GM10248 (cell line): Measurements from ENCODE around the gene DDX54.

Source experiments
- CTCF ChIA-PET: fragments of 300-600 bp; sonication (Branson Sonifier 250); formaldehyde crosslinking; extraction: SDS; loops from one replicate; lab custom pipeline; 2021; ENCODE audit warnings: antibody characterized with exemption; lab: Yijun Ruan, JAX
- POLR2A ChIA-PET: fragments of 350-650 bp; sonication (Branson Sonifier 250); formaldehyde crosslinking; extraction: SDS; loops from one replicate; lab custom pipeline; 2020; ENCODE audit warnings: antibody characterized with exemption; lab: Yijun Ruan, JAX
- DNase-seq: peaks from one replicate; pipeline ENCODE4 v3.0.0; 2012; ENCODE audit errors: extremely low spot score
- TF ChIP-seq, protein P1 (sequence below): IDR thresholded peaks from 2 replicates; pipeline ENCODE4 v1.5.1; 2012; ENCODE audit warnings: mild to moderate bottlenecking, low read depth; ENCODE audit errors: extremely low read depth, missing control alignments, control extremely low read depth

DDX54 gene

DNA sequence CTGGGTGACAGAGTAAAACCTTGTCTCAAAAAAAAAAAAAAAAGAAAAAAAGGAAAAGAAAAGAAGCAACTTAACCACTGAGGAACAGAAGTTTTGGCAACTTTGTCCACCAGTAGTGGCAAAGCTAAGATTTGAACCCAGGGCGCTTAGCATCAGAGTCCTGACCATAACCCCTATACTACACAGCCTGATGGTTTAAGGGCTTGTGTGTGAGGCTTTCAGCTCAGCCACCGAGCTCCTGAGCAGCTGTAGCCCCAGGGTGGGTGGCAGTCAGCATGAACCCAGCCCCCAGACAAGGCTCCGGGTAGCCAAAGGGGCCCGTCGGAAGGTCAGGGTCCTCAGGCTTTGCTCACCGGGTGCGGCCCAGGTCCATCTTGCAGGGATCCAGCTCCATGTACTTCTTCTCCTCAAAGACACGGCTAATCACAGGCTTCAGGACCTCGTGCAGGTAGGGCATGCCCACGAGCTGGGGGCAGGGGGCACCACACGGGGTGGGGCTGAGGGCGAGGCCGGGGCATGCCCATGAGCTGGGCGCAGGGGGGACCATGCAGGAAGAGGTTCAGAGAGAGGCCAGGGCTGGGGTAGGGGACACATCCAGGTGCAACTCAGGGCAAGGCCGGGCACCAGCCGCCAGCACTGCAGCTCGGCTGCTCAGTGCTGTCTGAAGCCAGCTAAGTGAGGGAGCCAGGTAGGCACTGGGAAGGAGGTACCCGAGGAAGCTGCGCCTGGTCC lies 70.7 kb downstream of the DDX54 start:
- ChIA-PET POLR2A (interaction anchor here (0.6 kb wide), 1 partner anchor 17 kb away, joined by 4 read pairs; no protein-coding TSS in a partner anchor), CTCF (interaction anchor here (1.1 to 2.9 kb wide), 4 partner anchors 9 to 66 kb away, joined by 3 to 14 read pairs (median 4); no protein-coding TSS in a partner anchor)
- DNase-seq = no peak
- TF ChIP-seq, protein P1, sequence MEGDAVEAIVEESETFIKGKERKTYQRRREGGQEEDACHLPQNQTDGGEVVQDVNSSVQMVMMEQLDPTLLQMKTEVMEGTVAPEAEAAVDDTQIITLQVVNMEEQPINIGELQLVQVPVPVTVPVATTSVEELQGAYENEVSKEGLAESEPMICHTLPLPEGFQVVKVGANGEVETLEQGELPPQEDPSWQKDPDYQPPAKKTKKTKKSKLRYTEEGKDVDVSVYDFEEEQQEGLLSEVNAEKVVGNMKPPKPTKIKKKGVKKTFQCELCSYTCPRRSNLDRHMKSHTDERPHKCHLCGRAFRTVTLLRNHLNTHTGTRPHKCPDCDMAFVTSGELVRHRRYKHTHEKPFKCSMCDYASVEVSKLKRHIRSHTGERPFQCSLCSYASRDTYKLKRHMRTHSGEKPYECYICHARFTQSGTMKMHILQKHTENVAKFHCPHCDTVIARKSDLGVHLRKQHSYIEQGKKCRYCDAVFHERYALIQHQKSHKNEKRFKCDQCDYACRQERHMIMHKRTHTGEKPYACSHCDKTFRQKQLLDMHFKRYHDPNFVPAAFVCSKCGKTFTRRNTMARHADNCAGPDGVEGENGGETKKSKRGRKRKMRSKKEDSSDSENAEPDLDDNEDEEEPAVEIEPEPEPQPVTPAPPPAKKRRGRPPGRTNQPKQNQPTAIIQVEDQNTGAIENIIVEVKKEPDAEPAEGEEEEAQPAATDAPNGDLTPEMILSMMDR = no peak

DNA sequence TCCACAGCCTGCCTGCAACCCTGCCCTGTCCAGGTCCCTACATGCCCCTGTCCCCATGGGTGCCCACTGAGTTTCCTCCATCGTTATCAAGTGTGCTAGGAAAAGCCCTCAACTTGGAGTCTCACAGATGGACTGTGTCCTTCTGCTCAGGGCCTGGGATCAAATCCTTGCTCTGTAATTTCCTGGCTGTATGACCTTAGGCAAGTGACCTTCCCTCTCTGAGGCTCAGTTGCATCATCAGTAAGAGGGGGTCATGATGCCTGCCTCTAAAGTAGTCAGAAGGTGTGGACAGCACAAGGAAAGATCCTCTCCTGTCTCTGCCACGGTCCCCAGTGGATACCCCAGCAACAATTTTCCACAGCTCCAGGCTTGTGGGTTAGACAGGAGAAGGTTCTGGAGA lies 71.9 kb downstream of the DDX54 start:
- TF ChIP-seq, protein P1 = no peak
- ChIA-PET CTCF (interaction anchor here (1.0 to 2.9 kb wide), 3 partner anchors 14 to 64 kb away, joined by 3 to 14 read pairs (median 3); no protein-coding TSS in a partner anchor), POLR2A (no interaction called here)
- no peak for DNase-seq

DNA sequence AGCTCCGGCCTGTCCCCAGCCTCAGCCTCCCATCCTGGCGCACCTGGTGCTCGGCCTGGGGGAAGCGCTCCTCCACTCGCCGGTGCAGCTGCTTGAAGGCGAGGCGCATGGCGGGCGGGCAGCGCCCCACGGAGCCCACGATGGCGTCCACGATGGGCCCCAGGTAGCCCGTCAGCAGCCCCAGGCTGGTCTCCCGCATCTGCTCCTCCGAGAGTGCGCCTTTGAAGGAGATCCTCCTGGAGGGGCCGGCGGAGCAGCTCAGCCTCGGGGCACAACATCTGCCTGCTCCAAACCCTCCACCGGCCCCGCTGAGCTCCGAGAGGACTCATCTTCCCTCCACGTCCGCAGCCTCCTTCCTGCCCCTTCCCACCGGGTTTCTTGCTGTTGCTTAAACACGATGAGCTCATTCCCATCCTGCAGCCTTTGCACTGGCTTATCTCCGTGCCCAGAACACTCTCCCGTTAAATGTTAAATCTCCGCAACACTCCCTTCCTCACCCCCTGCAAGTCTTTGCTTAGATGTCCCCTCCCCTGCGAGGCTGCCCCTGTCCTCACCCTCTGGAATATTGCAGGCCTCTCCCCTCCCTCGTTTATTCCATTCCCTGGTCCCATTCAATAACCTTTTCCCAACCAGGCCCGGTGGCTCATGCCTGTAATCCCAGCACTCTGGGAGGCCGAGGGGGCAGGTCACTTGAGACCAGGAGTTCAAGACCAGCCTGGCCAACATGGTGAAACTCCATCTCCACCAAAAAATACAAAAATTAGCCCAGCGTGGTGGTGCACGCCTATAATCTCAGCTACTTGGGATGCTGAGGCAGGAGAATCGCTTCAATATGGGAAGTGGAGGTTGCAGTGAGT lies 73.0 kb downstream of the DDX54 start:
- TF ChIP-seq, protein P1 = no peak
- no peak for DNase-seq
- CTCF ChIA-PET = interaction anchor here (2.9 kb wide), 1 partner anchor 13 kb away, joined by 14 read pairs; no protein-coding TSS in a partner anchor
- POLR2A ChIA-PET = no interaction called here

DNA sequence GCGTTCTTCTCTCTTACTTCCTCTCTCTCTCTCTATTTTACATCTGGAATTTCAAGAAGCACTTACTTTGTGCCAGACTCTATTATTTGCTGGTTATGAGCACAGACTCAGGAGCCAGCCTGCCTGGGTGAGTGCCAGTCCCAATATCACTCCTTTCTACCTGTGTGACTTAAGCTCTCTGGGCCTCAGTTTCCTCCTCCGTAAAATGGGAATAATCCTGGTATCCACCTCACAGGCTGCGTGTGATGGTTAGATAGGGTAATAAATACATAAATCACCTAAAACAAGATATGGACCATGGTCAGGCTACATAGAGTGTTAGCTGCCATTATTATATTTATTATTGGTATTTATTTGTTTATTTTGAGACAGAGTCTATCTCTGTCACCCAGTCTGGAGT lies 74.0 kb downstream of the DDX54 start:
- POLR2A ChIA-PET = interaction anchor here (0.6 to 0.7 kb wide), 2 partner anchors 47 to 53 kb away, joined by 3 read pairs; no protein-coding TSS in a partner anchor
- TF ChIP-seq, protein P1 = no peak
- CTCF ChIA-PET = interaction anchor here (0.8 to 2.0 kb wide), 4 partner anchors 10 to 63 kb away, joined by 3 to 8 read pairs (median 4); no protein-coding TSS in a partner anchor
- no peak for DNase-seq

DNA sequence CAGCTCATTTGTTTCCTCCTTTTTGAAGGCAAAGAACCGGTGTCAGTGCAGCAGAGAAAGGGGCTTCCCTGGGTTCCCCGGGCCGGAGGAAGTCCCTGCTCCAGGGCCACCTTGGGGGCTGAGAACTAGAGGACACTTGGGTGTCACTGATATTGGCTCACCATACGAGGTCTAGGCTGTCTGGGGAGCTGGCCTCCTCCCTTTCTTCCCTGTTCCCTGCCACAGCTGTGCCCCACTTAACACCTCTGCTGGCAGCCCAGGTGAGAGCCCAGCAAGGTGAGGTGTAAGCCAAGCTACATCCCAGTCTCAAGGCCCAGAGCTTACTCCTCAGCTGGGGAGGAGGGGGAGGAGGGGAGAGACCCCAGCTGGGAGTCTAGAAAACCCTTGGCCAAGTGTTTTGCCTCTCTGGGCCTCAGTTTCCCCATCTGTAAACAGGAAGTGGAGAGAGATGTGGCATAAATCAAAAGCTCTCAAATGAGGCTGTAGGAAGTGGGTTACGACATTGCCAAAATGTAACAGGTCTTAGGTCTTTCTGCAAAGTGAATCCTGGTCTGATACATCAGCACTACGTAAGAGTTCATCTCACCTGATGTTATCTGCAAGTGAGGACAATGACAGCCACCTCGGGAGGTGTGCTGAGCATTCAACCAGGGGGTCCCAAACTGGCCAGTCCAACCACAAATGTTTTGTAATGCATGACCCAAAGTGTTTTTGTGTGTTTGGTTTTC lies 75.2 kb downstream of the DDX54 start:
- CTCF ChIA-PET = interaction anchor here (0.8 to 3.2 kb wide), 6 partner anchors 9 to 64 kb away, joined by 3 to 15 read pairs (median 4); no protein-coding TSS in a partner anchor
- TF ChIP-seq, protein P1 = no peak
- DNase-seq = no peak
- POLR2A ChIA-PET = interaction anchor here (0.6 kb wide), 1 partner anchor 53 kb away, joined by 3 read pairs; no protein-coding TSS in a partner anchor

DNA sequence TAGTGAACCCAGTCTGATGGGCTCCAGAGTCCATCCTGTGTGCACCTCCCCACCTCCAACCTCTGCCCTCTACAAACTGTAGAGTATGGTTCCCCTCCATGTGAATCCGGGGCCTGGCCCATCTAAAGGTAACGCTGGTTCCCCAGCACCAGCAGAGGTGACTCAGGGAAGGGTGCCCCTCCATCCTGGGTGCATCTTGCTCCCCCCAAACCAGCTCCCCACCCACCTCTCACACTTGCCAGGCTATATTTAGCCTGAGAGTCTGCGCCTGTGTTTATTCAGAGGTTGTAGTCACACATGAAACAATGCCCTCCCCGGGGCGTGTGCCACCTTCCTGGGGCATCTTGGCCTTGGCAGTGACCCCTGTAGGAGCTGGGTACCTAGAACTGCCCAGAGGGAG lies 75.9 kb downstream of the DDX54 start:
- no peak for DNase-seq
- TF ChIP-seq, protein P1 = no peak
- ChIA-PET CTCF (interaction anchor here (0.8 to 3.2 kb wide), 4 partner anchors 11 to 64 kb away, joined by 3 to 15 read pairs (median 6); no protein-coding TSS in a partner anchor), POLR2A (no interaction called here)
